ENCODE results near the gene NAA60. TPM values are rescaled to one million over a fixed set of nuclear protein-coding genes. Genes with fewer than 3 reads are reported as not detected.

Gene NAA60
- polyA plus RNA-seq, 4 donors: 66.5 to 71.3 (median 67.4) TPM

DNA sequence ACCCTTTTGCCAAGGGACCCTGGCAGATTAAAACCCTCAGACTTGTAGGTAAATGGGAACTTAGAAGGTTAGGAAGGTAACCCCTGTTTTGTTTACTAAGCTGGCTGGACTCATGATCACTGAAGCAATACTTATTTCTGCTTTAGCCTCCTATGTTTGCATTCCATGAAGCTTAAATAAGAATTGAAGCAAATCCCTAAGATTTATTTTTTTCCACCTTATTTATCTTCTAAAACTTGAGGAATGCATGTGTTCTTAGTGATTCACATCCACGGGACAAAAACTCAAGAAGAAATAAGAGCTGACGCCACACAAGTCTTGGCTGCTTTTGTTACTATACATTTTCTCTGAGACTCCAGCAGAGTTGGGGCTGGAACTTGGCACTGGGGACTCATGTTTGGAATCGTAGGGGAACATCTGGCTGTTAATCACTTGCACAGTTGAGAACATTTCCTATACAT lies 92.8 kb downstream of the NAA60 start:
- no peak for DNase-seq (ENCODE audit: low read depth in 4 of 4, low spot score in 2 of 4)

Other genes starting within 250 kb of the NAA60 start
- gene ZNF200, start 208.5 kb upstream of the NAA60 start, polyA plus RNA-seq (ENCODE audit: insufficient read length in 4 of 4): 10 to 100 TPM; 12.2 to 14.3 (median 13.3) TPM
- under 1 TPM; 0.16 to 0.51 (median 0.29) TPM for gene MEFV, start 187.0 kb upstream of the NAA60 start, polyA plus RNA-seq (ENCODE audit: insufficient read length in 4 of 4)
- gene ZNF263, start 160.2 kb upstream of the NAA60 start, polyA plus RNA-seq (ENCODE audit: insufficient read length in 4 of 4): 10 to 100 TPM; 42.5 to 53.0 (median 48.0) TPM
- gene TIGD7, start 138.2 kb upstream of the NAA60 start, polyA plus RNA-seq (ENCODE audit: insufficient read length in 4 of 4): 10 to 100 TPM in 3 of 4 donors, 1 to 10 TPM in 1; 9.9 to 14.2 (median 12.9) TPM
- 10 to 100 TPM; 36.3 to 65.8 (median 55.8) TPM for gene ZNF75A, start 138.2 kb upstream of the NAA60 start, polyA plus RNA-seq (ENCODE audit: insufficient read length in 4 of 4)
- under 1 TPM; 0.37 to 0.99 (median 0.76) TPM for gene OR2C1, start 87.8 kb upstream of the NAA60 start, polyA plus RNA-seq (ENCODE audit: insufficient read length in 4 of 4)
- gene ZSCAN32, start 42.7 kb upstream of the NAA60 start, polyA plus RNA-seq (ENCODE audit: insufficient read length in 4 of 4): 10 to 100 TPM; 16.7 to 23.1 (median 20.6) TPM
- 10 to 100 TPM; 14.3 to 16.5 (median 15.5) TPM for gene ZNF174, start 42.5 kb upstream of the NAA60 start, polyA plus RNA-seq (ENCODE audit: insufficient read length in 4 of 4)
- 1 to 10 TPM; 3.2 to 4.5 (median 3.7) TPM for gene ZNF597, start 176 bp upstream of the NAA60 start, polyA plus RNA-seq (ENCODE audit: insufficient read length in 4 of 4)
- under 1 TPM in 1 of 4 donors, not detected in 3; 0.17 TPM for gene C16orf90, start 51.8 kb downstream of the NAA60 start, polyA plus RNA-seq (ENCODE audit: insufficient read length in 4 of 4)
- gene CLUAP1, start 57.3 kb downstream of the NAA60 start, polyA plus RNA-seq (ENCODE audit: insufficient read length in 4 of 4): 10 to 100 TPM; 55.7 to 66.2 (median 58.4) TPM
- gene NLRC3, start 133.7 kb downstream of the NAA60 start, polyA plus RNA-seq (ENCODE audit: insufficient read length in 4 of 4): 1 to 10 TPM; 1.2 to 2.6 (median 2.0) TPM
- 1 to 10 TPM; 3.7 to 8.6 (median 6.3) TPM for gene SLX4, start 167.9 kb downstream of the NAA60 start, polyA plus RNA-seq (ENCODE audit: insufficient read length in 4 of 4)
- 10 to 100 TPM; 26.4 to 56.5 (median 33.9) TPM for gene DNASE1, start 211.0 kb downstream of the NAA60 start, polyA plus RNA-seq (ENCODE audit: insufficient read length in 4 of 4)

All from left renal cortex interstitium (tissue), 4 donors.